GM12878 (cell line): ENCODE data around the gene TSPAN31. TPM values are rescaled to one million over a fixed set of nuclear protein-coding genes. Genes with fewer than 3 reads are reported as not detected.

Source experiments
- ATAC-seq: fragments of 200-7000 bp; cut with Tn5 transposase; 3 replicates; pipeline ENCODE4 v1.9.1; 2020; ENCODE audit warnings: mild to moderate bottlenecking, moderate library complexity
- BruUV-seq: library from RNA; stranded (reverse); fragments of 400-500 nt; replicated peaks from 2 replicates; lab custom pipeline; 2021; lab: Mats Ljungman, UMichigan
- CTCF ChIA-PET: fragments of 300-600 bp; sonication (Branson Sonifier 250); formaldehyde crosslinking; extraction: SDS; loops from one replicate; lab custom pipeline; 2021; ENCODE audit warnings: inconsistent platforms; lab: Yijun Ruan, JAX
- POLR2A ChIA-PET: fragments of 350-600 bp; formaldehyde crosslinking; extraction: SDS; loops from one replicate; lab custom pipeline; 2021; ENCODE audit warnings: inconsistent platforms; lab: Charles Lee
- RAD21 ChIA-PET: fragments of 300-600 bp; sonication (Branson Sonifier 250); formaldehyde crosslinking; loops from one replicate; lab custom pipeline; 2023; ENCODE audit warnings: antibody characterized with exemption; ENCODE audit not compliant: unreplicated experiment; lab: Charles Lee
- SMC1A ChIA-PET: fragments of 300-600 bp; sonication (Branson Sonifier 250); formaldehyde crosslinking; loops from one replicate; lab custom pipeline; 2023; ENCODE audit not compliant: unreplicated experiment, uncharacterized antibody; lab: Charles Lee
- DNase-seq: peaks from one replicate; pipeline ENCODE4 v3.0.0-alpha.2; 2011; ENCODE audit warnings: low read depth, low spot score
- FAIRE-seq: peaks from 3 replicates; lab custom pipeline; 2011; peaks lifted over from hg19 to GRCh38; lab: Jason Lieb, UNC
- H2AFZ ChIP-seq: 2 replicates; pipeline ENCODE4 v1.6.0; 2011; ENCODE audit warnings: low read depth, low read length, control low read depth; ENCODE audit not compliant: control insufficient read depth
- H3K27ac ChIP-seq: 2 replicates; pipeline ENCODE4 v1.5.1; 2011; ENCODE audit warnings: control low read depth; ENCODE audit not compliant: control insufficient read depth, insufficient read depth
- H3K27me3 ChIP-seq, 2 experiments: replicated peaks in 1 of 2; 2 replicates each; pipeline versions ENCODE4 v1.6.0 to v1.6.1; 2011; ENCODE audit warnings: low read length in 1 of 2; ENCODE audit not compliant: control insufficient read depth in 2 of 2, insufficient read depth in 2 of 2
- H3K36me3 ChIP-seq, 2 experiments: 2 replicates each; pipeline ENCODE4 v1.5.1; 2011; ENCODE audit warnings: low read length in 1 of 2; ENCODE audit not compliant: control insufficient read depth in 2 of 2, insufficient read depth in 2 of 2
- H3K4me1 ChIP-seq: 2 replicates; pipeline ENCODE4 v1.6.1; 2011; ENCODE audit warnings: mild to moderate bottlenecking, low read length, moderate library complexity, mixed read lengths; ENCODE audit not compliant: control insufficient read depth, insufficient read depth
- H3K4me2 ChIP-seq: 2 replicates; pipeline ENCODE4 v1.6.0; 2011; ENCODE audit warnings: control low read depth; ENCODE audit not compliant: control insufficient read depth, insufficient read depth
- H3K4me3 ChIP-seq: fragments of 200-600 bp; sonication (generic); 2 replicates; pipeline ENCODE4 v1.5.1; 2016
- H3K79me2 ChIP-seq: 2 replicates; pipeline ENCODE4 v1.6.0; 2011; ENCODE audit warnings: low read length; ENCODE audit not compliant: control insufficient read depth, insufficient read depth
- H3K9ac ChIP-seq: 2 replicates; pipeline ENCODE4 v1.8.0; 2011; ENCODE audit warnings: low read length, control low read depth, mixed read lengths; ENCODE audit not compliant: control insufficient read depth, insufficient read depth
- H3K9me3 ChIP-seq: replicated peaks from 3 replicates; pipeline ENCODE4 v1.5.1; 2011; ENCODE audit warnings: mild to moderate bottlenecking, low read length; ENCODE audit not compliant: control insufficient read depth, insufficient read depth
- H4K20me1 ChIP-seq: 2 replicates; pipeline ENCODE4 v1.6.0; 2011; ENCODE audit not compliant: control insufficient read depth, insufficient read depth
- HCFC1 ChIP-seq: fragments of 150-350 bp; IDR thresholded peaks from 2 replicates; pipeline ENCODE4 v1.6.1; 2014; ENCODE audit warnings: low read length
- MTA3 ChIP-seq: IDR thresholded peaks from 2 replicates; pipeline ENCODE4 v1.6.1; 2012; ENCODE audit warnings: low read length, inconsistent platforms, borderline replicate concordance
- RB1 ChIP-seq: fragments of 450-650 bp; formaldehyde crosslinking; IDR thresholded peaks from 2 replicates; pipeline ENCODE4 v1.6.1; 2017; ENCODE audit warnings: mild to moderate bottlenecking, borderline replicate concordance
- SUPT20H ChIP-seq: IDR thresholded peaks from 2 replicates; pipeline ENCODE4 v1.6.1; 2011; ENCODE audit warnings: low read depth, mild to moderate bottlenecking, low read length, moderate library complexity, borderline replicate concordance; ENCODE audit not compliant: control insufficient read depth
- YBX1 ChIP-seq: fragments of 450-650 bp; IDR thresholded peaks from 2 replicates; pipeline ENCODE4 v1.6.1; 2016; ENCODE audit warnings: antibody characterized with exemption
- ZNF622 ChIP-seq: fragments of 450-650 bp; IDR thresholded peaks from 2 replicates; pipeline ENCODE4 v1.6.1; 2017; ENCODE audit warnings: mild to moderate bottlenecking, inconsistent platforms
- WGBS: methylation state at CpG from one replicate; pipeline ENCODE4 v1.1.6; 2016; ENCODE audit warnings: low lambda C conversion rate; ENCODE audit not compliant: insufficient replicate concordance, insufficient coverage; ENCODE audit errors: missing lambda C conversion rate; 5-methylcytosine and 5-hydroxymethylcytosine counted together
- in situ Hi-C: fragments of 300-500 bp; cut with MboI; formaldehyde crosslinking; loops from 9 replicates; pipeline ENCODE4 v1.14.3; 2018; ENCODE audit warnings: mixed read lengths
- intact Hi-C: fragments of 100-400 bp; cut with micrococcal nuclease; formaldehyde crosslinking; loops from one replicate; pipeline ENCODE4 v1.14.2; 2022; ENCODE audit not compliant: unreplicated experiment
- polyA plus RNA-seq, 11 experiments: library from polyadenylated mRNA; depleted of rRNA in 4 of 11; unstranded in 6 of 11; stranded (reverse) in 5 of 11; fragments of >200 nt; fragmentation: Nextera tagmentation in 4 of 11; fragmentation: Illumina TruSeq in 1 of 11; extraction: Ambion mirVana in 4 of 11; extraction: Trizol in 1 of 11; gene quantifications; 1 replicate in 1 of 11; 2 replicates in 10 of 11; pipeline versions ENCODE4 v1.2.1 to v1.2.3, GENCODE V29; 2011 to 2016; ENCODE audit warnings: inconsistent platforms in 2 of 11, missing spikeins in 2 of 11, low read depth in 1 of 11
- total RNA-seq, 4 experiments: library from RNA; depleted of rRNA in 3 of 4; stranded (reverse); fragments of >200 nt in 3 of 4; fragmentation: Illumina TruSeq in 1 of 4; extraction: Trizol in 1 of 4; gene quantifications; 2 replicates each; pipeline versions ENCODE4 v1.2.1 to v1.2.3, GENCODE V29; 2013 to 2021
- TF ChIP-seq, protein P1 (sequence below): IDR thresholded peaks from 2 replicates; pipeline ENCODE4 v1.6.1; 2011; ENCODE audit warnings: low read depth, low read length, improper control_type of control experiment, borderline replicate concordance
- TF ChIP-seq, protein P2 (sequence below): IDR thresholded peaks from 2 replicates; pipeline ENCODE4 v1.6.1; 2012; ENCODE audit warnings: low read length, inconsistent platforms
- TF ChIP-seq, protein P3 (sequence below): fragments of 150-350 bp; IDR thresholded peaks from 2 replicates; pipeline ENCODE4 v1.6.1; 2016; ENCODE audit warnings: low read depth, low read length

The TSPAN31 gene
- total and polyA plus RNA-seq, 10 of the 15 experiments (the other 5 are each of a cell fraction or from before 2014, with no cell fraction given) = 11.8 to 32.2 (median 24.7) TPM

DNA sequence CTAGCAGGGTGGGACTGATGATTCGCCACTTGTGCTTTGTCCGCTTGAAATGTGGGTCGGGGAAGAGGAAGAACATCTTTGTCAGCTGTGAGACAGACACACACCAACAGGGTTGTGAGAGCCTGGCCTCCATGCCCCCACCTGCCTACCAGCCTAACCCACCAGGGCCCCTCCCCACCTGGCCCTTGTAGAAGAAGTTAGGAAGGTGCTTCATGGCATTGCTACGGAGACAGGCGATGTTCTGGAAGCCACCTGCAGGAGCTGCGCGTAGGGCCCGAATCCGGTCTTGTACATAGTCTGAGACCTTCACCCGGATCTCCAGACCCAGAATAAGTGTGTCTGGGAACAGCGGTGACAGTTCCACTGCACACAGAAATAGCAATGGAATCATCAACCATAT is 24.8 kb downstream of the TSPAN31 start:
- no TSS peak for BruUV-seq

More for the DNA sequence above, 24.8 kb downstream of the TSPAN31 start:
- ChIA-PET SMC1A (no interaction called here), CTCF (interaction anchor here (1.2 to 7.3 kb wide), 3 partner anchors 10 to 14 kb away, joined by 4 to 62 read pairs (median 5); partner anchors contain the start of genes MARCHF9 and TSFM), POLR2A (no interaction called here), RAD21 (no interaction called here)
- Histone ChIP-seq H3K79me2 (no peaks in the 10 kb centered on the region), H4K20me1 (no peaks in the 10 kb centered on the region), H3K36me3 (peaks cover 0 to 4% of the 10 kb centered on the region in 2 experiments; a peak in 2 of 4 replicates), H3K4me3 (no peak overlapping the region), H3K4me1 (peaks cover 23% of the 10 kb centered on the region), H3K9ac (no peak overlapping the region), H2AFZ (no peak overlapping the region), H3K9me3 (no peaks in the 10 kb centered on the region), H3K4me2 (no peak overlapping the region), H3K27ac (no peak overlapping the region), H3K27me3 (peaks cover 10 to 19% of the 10 kb centered on the region in 2 experiments; a peak in 3 of 4 replicates)
- no peak for TF ChIP-seq YBX1
- TF ChIP-seq, protein P1, sequence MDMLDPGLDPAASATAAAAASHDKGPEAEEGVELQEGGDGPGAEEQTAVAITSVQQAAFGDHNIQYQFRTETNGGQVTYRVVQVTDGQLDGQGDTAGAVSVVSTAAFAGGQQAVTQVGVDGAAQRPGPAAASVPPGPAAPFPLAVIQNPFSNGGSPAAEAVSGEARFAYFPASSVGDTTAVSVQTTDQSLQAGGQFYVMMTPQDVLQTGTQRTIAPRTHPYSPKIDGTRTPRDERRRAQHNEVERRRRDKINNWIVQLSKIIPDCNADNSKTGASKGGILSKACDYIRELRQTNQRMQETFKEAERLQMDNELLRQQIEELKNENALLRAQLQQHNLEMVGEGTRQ = no peak
- no peak for TF ChIP-seq HCFC1
- TF ChIP-seq MTA3 = no peak
- TF ChIP-seq SUPT20H = no peak
- TF ChIP-seq RB1 = no peak
- TF ChIP-seq, protein P2, sequence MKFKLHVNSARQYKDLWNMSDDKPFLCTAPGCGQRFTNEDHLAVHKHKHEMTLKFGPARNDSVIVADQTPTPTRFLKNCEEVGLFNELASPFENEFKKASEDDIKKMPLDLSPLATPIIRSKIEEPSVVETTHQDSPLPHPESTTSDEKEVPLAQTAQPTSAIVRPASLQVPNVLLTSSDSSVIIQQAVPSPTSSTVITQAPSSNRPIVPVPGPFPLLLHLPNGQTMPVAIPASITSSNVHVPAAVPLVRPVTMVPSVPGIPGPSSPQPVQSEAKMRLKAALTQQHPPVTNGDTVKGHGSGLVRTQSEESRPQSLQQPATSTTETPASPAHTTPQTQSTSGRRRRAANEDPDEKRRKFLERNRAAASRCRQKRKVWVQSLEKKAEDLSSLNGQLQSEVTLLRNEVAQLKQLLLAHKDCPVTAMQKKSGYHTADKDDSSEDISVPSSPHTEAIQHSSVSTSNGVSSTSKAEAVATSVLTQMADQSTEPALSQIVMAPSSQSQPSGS = no peak
- TF ChIP-seq ZNF622 = no peak
- TF ChIP-seq, protein P3, sequence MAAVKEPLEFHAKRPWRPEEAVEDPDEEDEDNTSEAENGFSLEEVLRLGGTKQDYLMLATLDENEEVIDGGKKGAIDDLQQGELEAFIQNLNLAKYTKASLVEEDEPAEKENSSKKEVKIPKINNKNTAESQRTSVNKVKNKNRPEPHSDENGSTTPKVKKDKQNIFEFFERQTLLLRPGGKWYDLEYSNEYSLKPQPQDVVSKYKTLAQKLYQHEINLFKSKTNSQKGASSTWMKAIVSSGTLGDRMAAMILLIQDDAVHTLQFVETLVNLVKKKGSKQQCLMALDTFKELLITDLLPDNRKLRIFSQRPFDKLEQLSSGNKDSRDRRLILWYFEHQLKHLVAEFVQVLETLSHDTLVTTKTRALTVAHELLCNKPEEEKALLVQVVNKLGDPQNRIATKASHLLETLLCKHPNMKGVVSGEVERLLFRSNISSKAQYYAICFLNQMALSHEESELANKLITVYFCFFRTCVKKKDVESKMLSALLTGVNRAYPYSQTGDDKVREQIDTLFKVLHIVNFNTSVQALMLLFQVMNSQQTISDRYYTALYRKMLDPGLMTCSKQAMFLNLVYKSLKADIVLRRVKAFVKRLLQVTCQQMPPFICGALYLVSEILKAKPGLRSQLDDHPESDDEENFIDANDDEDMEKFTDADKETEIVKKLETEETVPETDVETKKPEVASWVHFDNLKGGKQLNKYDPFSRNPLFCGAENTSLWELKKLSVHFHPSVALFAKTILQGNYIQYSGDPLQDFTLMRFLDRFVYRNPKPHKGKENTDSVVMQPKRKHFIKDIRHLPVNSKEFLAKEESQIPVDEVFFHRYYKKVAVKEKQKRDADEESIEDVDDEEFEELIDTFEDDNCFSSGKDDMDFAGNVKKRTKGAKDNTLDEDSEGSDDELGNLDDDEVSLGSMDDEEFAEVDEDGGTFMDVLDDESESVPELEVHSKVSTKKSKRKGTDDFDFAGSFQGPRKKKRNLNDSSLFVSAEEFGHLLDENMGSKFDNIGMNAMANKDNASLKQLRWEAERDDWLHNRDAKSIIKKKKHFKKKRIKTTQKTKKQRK = no peak
- 91% methylated on average over 11 of the region's 11 CpGs for WGBS
- in situ Hi-C loops = no loop called here
- DNase-seq (no peak), FAIRE-seq (no peak), ATAC-seq (no peak)
- intact Hi-C loops = no loop called here
